Right lobe of liver (tissue), 6 donors: ENCODE results near the gene SLFN12. TPM values are rescaled to one million over a fixed set of nuclear protein-coding genes. Genes with fewer than 3 reads are reported as not detected.

Experiments
- ATAC-seq, 4 donors: fragments of 200-7000 bp; cut with Tn5 transposase; one replicate each; pipeline ENCODE4 v1.9.1; 2020; ENCODE audit warnings: mild to moderate bottlenecking in 4 of 4, moderate library complexity in 4 of 4
- DNase-seq, 3 donors: peaks; one replicate each; pipeline ENCODE4 v3.0.0-alpha.2; 2020
- H3K27ac ChIP-seq, 3 donors: fragments of 200-600 bp; one replicate each; pipeline ENCODE4 v1.8.0; 2022
- H3K27me3 ChIP-seq, 2 donors: fragments of 200-600 bp; one replicate each; pipeline ENCODE4 v1.8.0; 2022
- H3K36me3 ChIP-seq, 4 donors: fragments of 200-600 bp; sonication (generic) in 1 of 4; one replicate each; pipeline versions ENCODE4 v1.5.1 to v1.8.0; 2017 to 2022; ENCODE audit warnings: control low read depth in 1 of 4
- H3K4me1 ChIP-seq, 4 donors: fragments of 200-600 bp; sonication (generic) in 1 of 4; one replicate each; pipeline versions ENCODE4 v1.5.1 to v1.8.0; 2017 to 2022; ENCODE audit warnings: control low read depth in 1 of 4
- H3K4me3 ChIP-seq, 3 donors: fragments of 200-600 bp; one replicate each; pipeline ENCODE4 v1.8.0; 2022
- H3K9me3 ChIP-seq, 4 donors: fragments of 200-600 bp; sonication (generic) in 1 of 4; one replicate each; pipeline versions ENCODE4 v1.5.1 to v1.8.0; 2017 to 2022; ENCODE audit warnings: control low read depth in 1 of 4
- CTCF ChIP-seq, 4 donors: fragments of 200-600 bp in 3 of 4; fragments of 450-650 bp in 1 of 4; IDR thresholded peaks; one replicate each; pipeline versions ENCODE4 v1.5.1 to v1.8.0; 2016 to 2022; ENCODE audit warnings: antibody characterized with exemption in 4 of 4, mild to moderate bottlenecking in 2 of 4
- POLR2A ChIP-seq: fragments of 450-650 bp; IDR thresholded peaks from one replicate; pipeline ENCODE4 v1.6.1; 2017; ENCODE audit warnings: antibody characterized with exemption, mild to moderate bottlenecking
- WGBS: methylation state at CpG from one replicate; pipeline ENCODE4 v1.1.6; 2018; ENCODE audit warnings: low coverage, low lambda C conversion rate; ENCODE audit not compliant: insufficient coverage; ENCODE audit errors: missing lambda C conversion rate; 5-methylcytosine and 5-hydroxymethylcytosine counted together
- intact Hi-C, 2 donors: fragments of 100-400 bp; cut with DNase I; formaldehyde crosslinking; loops; one replicate each; pipeline versions ENCODE4 v1.11.2 to v1.14.1; 2022
- total RNA-seq, 6 experiments: library from RNA; depleted of rRNA in 2 of 6; stranded (reverse); fragments of >200 nt in 2 of 6; fragmentation: NEBNext Ultra II Directional in 3 of 6; extraction: Animal tissue kit (Norgen Biotek cat#: 25700) in 3 of 6; gene quantifications; one replicate each; pipeline versions ENCODE4 v1.1.0 to v1.2.4, GENCODE V29; 2016 to 2023
- donor health status: DM: no; HTN: yes; CAD: no.
- donor health status: DM: no; HTN: no; CAD: no.
- donor health status: DM: no; HTN: no; CAD: no.
- donor health status: DM: no; HTN: yes; CAD: no.
- donor health status: DM: no; HTN: yes; CAD: no.

SLFN12 gene
- total RNA-seq, 6 experiments from 2014 or later: 0.84 to 3.3 (median 1.6) TPM

- H3K9me3 ChIP-seq: no peaks in the 10 kb centered on the region
- intact Hi-C loops: no loop called here
- WGBS: 7% methylated on average over 26 of the region's 36 CpGs
Observed at GRCh38 chr17:35449371-35449931, 17.2 kb upstream of the SLFN12 start.

GRCh38 chr17:35448899-35449227 is 16.6 kb upstream of the SLFN12 start:
- no peaks in the 10 kb centered on the region for H3K9me3 ChIP-seq
- no peak for TF ChIP-seq POLR2A
- no peak for TF ChIP-seq CTCF (IDR thresholded peaks at IDR 0.05)
- H3K4me1 ChIP-seq: peaks cover 0 to 5% (median 0%) of the 10 kb centered on the region in 4 donors
- DNase-seq (no peak), ATAC-seq (peak in 2 of 4 donors; percentile 13 to 17)
- no peaks in the 10 kb centered on the region for H3K36me3 ChIP-seq
- peaks cover 6 to 12% of the 10 kb centered on the region in 2 donors for H3K27me3 ChIP-seq
- intact Hi-C loops: no loop called here
- WGBS: 21% methylated on average over 13 of the region's 16 CpGs
- H3K27ac ChIP-seq: no peak overlapping the region
- peak overlapping the region in 2 of 3 donors; percentile 34 to 46 for H3K4me3 ChIP-seq

More at GRCh38 chr17:35449371-35449931, 17.2 kb upstream of the SLFN12 start:
- Histone ChIP-seq H3K27me3 (peaks cover 6 to 12% of the 10 kb centered on the region in 2 donors), H3K4me1 (peaks cover 0 to 5% (median 0%) of the 10 kb centered on the region in 4 donors), H3K27ac (no peak overlapping the region), H3K4me3 (peak overlapping the region in 1 of 3 donors; percentile 22), H3K36me3 (no peaks in the 10 kb centered on the region)
- ATAC-seq (peak; percentile 21 to 55 (median 26)), DNase-seq (peak in 2 of 3 donors; percentile 31 to 62)
- TF ChIP-seq CTCF (IDR thresholded peaks at IDR 0.05): no peak
- TF ChIP-seq POLR2A: no peak

GRCh38 chr17:35448214-35448898 is 16.1 kb upstream of the SLFN12 start, which contains the start of gene SLFN13:
Gene SLFN13 (minus strand): TSS chr17:35448766. CDS start chr17:35445680, 3,086 bp downstream.
- peaks cover 6 to 12% of the 10 kb centered on the region in 2 donors for H3K27me3 ChIP-seq
- ATAC-seq (peak; percentile 79 to 90 (median 84)), DNase-seq (peak; percentile 66 to 79 (median 78))
- peak within 1 kb of the TSS; percentile 25 to 46 (median 34) for H3K4me3 ChIP-seq
- WGBS: 0% methylated on average over 1 of the region's 44 CpGs
- peak within 1 kb of the TSS in 2 of 3 donors; percentile 26 to 27 for H3K27ac ChIP-seq
- H3K9me3 ChIP-seq: no peaks in the 10 kb centered on the region
- no peaks in the 10 kb centered on the region for H3K36me3 ChIP-seq
- no peak for TF ChIP-seq POLR2A
- no peak for TF ChIP-seq CTCF (IDR thresholded peaks at IDR 0.05)
- intact Hi-C loops: no loop called here
- H3K4me1 ChIP-seq: peaks cover 0 to 5% (median 0%) of the 10 kb centered on the region in 4 donors

GRCh38 chr17:35447499-35447898 is 15.2 kb upstream of the SLFN12 start:
- intact Hi-C loops: no loop called here
- ATAC-seq: no peak
- TF ChIP-seq POLR2A (no peak), CTCF (IDR thresholded peaks at IDR 0.05) (no peak)
- 41% methylated on average over 3 of the region's 3 CpGs for WGBS
- H3K9me3 ChIP-seq: no peaks in the 10 kb centered on the region
- H3K4me1 ChIP-seq: peaks cover 0 to 5% (median 0%) of the 10 kb centered on the region in 4 donors
- H3K36me3 ChIP-seq: no peaks in the 10 kb centered on the region
- H3K27ac ChIP-seq: peak overlapping the region in 1 of 3 donors; percentile 26
- DNase-seq: no peak
- peaks cover 6 to 12% of the 10 kb centered on the region in 2 donors for H3K27me3 ChIP-seq
- peak overlapping the region in 1 of 3 donors; percentile 46 for H3K4me3 ChIP-seq
